Liver (tissue), 9 donors: ENCODE measurements around the gene RTEL1. TPM values are rescaled to one million over a fixed set of nuclear protein-coding genes. Genes with fewer than 3 reads are reported as not detected.

Experiments used
- DNase-seq: peaks from one replicate; pipeline ENCODE4 v3.0.0-alpha.2; 2017; ENCODE audit warnings: low spot score
- H3K27ac ChIP-seq, 2 donors: one replicate each; pipeline ENCODE4 v1.7.0; 2013; ENCODE audit warnings: inconsistent platforms in 2 of 2, low read length in 2 of 2, control low read depth in 1 of 2, low read depth in 1 of 2, mild to moderate bottlenecking in 1 of 2
- H3K27me3 ChIP-seq, 4 donors: one replicate each; pipeline versions ENCODE4 v1.6.1 to v1.7.0; 2013; ENCODE audit warnings: low read length in 3 of 4, inconsistent platforms in 1 of 4, mild to moderate bottlenecking in 1 of 4, moderate library complexity in 1 of 4; ENCODE audit not compliant: control insufficient read depth in 4 of 4, insufficient read depth in 4 of 4
- H3K36me3 ChIP-seq, 4 donors: one replicate each; pipeline versions ENCODE4 v1.6.1 to v1.7.0; 2013; ENCODE audit warnings: low read length in 3 of 4, mild to moderate bottlenecking in 3 of 4, low read depth in 1 of 4, moderate library complexity in 1 of 4; ENCODE audit not compliant: control insufficient read depth in 4 of 4, insufficient read depth in 3 of 4
- H3K4me1 ChIP-seq, 4 donors: one replicate each; pipeline versions ENCODE4 v1.6.1 to v1.7.0; 2013; ENCODE audit warnings: low read length in 3 of 4, mild to moderate bottlenecking in 3 of 4, moderate library complexity in 1 of 4; ENCODE audit not compliant: control insufficient read depth in 4 of 4, insufficient read depth in 4 of 4
- H3K4me3 ChIP-seq, 3 donors: one replicate each; pipeline versions ENCODE4 v1.6.1 to v1.7.0; 2013; ENCODE audit warnings: low read length in 3 of 3, control low read depth in 1 of 3, low read depth in 1 of 3, mild to moderate bottlenecking in 1 of 3
- H3K9ac ChIP-seq, 2 donors: one replicate each; pipeline ENCODE4 v1.7.0; 2013; ENCODE audit warnings: low read length in 2 of 2, mild to moderate bottlenecking in 2 of 2, moderate library complexity in 2 of 2, control low read depth in 1 of 2, low read depth in 1 of 2
- H3K9me3 ChIP-seq, 4 donors: one replicate each; pipeline versions ENCODE4 v1.6.1 to v1.7.0; 2013; ENCODE audit warnings: low read length in 3 of 4; ENCODE audit not compliant: control insufficient read depth in 4 of 4
- ATF3 ChIP-seq: IDR thresholded peaks from 2 replicates; pipeline ENCODE4 v1.6.1; 2016; ENCODE audit warnings: antibody characterized with exemption
- CTCF ChIP-seq: fragments of 150-350 bp; IDR thresholded peaks from 2 replicates; pipeline ENCODE4 v1.5.1; 2017; ENCODE audit warnings: improper control_type of control experiment, low read depth, low read length; ENCODE audit not compliant: missing input control
- EGR1 ChIP-seq, 2 donors: IDR thresholded peaks; 2 replicates each; pipeline ENCODE4 v1.6.1; 2016 to 2018; ENCODE audit warnings: antibody characterized with exemption in 2 of 2, low read depth in 2 of 2
- FOXA1 ChIP-seq: IDR thresholded peaks from 2 replicates; pipeline ENCODE4 v1.6.1; 2016; ENCODE audit warnings: antibody characterized with exemption
- FOXA2 ChIP-seq: IDR thresholded peaks from 2 replicates; pipeline ENCODE4 v1.6.1; 2016; ENCODE audit warnings: antibody characterized with exemption
- GABPA ChIP-seq, 2 donors: IDR thresholded peaks in 1 of 2; conservative IDR thresholded peaks in 1 of 2; 2 replicates each; pipeline ENCODE4 v1.6.1; 2016; ENCODE audit warnings: antibody characterized with exemption in 2 of 2, mild to moderate bottlenecking in 1 of 2, moderate library complexity in 1 of 2
- HNF4A ChIP-seq, 2 donors: conservative IDR thresholded peaks; 2 replicates each; pipeline ENCODE4 v1.6.1; 2016; ENCODE audit warnings: antibody characterized with exemption in 2 of 2, mild to moderate bottlenecking in 2 of 2
- HNF4G ChIP-seq: IDR thresholded peaks from 2 replicates; pipeline ENCODE4 v1.6.1; 2016; ENCODE audit warnings: antibody characterized with exemption
- JUND ChIP-seq, 2 donors: IDR thresholded peaks; 2 replicates each; pipeline ENCODE4 v1.6.1; 2016; ENCODE audit warnings: antibody characterized with exemption in 2 of 2
- MAX ChIP-seq: IDR thresholded peaks from 2 replicates; pipeline ENCODE4 v1.6.1; 2016; ENCODE audit warnings: antibody characterized with exemption
- NR2F2 ChIP-seq: IDR thresholded peaks from 2 replicates; pipeline ENCODE4 v1.6.1; 2016; ENCODE audit warnings: antibody characterized with exemption
- RAD21 ChIP-seq, 2 donors: IDR thresholded peaks; 2 replicates each; pipeline ENCODE4 v1.6.1; 2016; ENCODE audit warnings: antibody characterized with exemption in 2 of 2, mild to moderate bottlenecking in 2 of 2
- REST ChIP-seq: IDR thresholded peaks from 2 replicates; pipeline ENCODE4 v1.6.1; 2016; ENCODE audit warnings: antibody characterized with exemption, mild to moderate bottlenecking
- RXRA ChIP-seq, 2 donors: IDR thresholded peaks; 2 replicates each; pipeline ENCODE4 v1.6.1; 2017 to 2018; ENCODE audit warnings: antibody characterized with exemption in 2 of 2, mild to moderate bottlenecking in 1 of 2
- SP1 ChIP-seq: IDR thresholded peaks from 2 replicates; pipeline ENCODE4 v1.6.1; 2018; ENCODE audit warnings: antibody characterized with exemption, mild to moderate bottlenecking
- TAF1 ChIP-seq: conservative IDR thresholded peaks from 2 replicates; pipeline ENCODE4 v1.6.1; 2016; ENCODE audit warnings: antibody characterized with exemption, mild to moderate bottlenecking
- YY1 ChIP-seq: IDR thresholded peaks from 2 replicates; pipeline ENCODE4 v1.6.1; 2016; ENCODE audit warnings: antibody characterized with exemption, mild to moderate bottlenecking
- ZBTB33 ChIP-seq: IDR thresholded peaks from 2 replicates; pipeline ENCODE4 v1.6.1; 2016; ENCODE audit warnings: antibody characterized with exemption
- WGBS: extraction: QIAGEN DNeasy Blood & Tissue Kit; methylation state at CpG from one replicate; pipeline ENCODE4 v1.1.7; 2013; 5-methylcytosine and 5-hydroxymethylcytosine counted together
- polyA plus RNA-seq, 2 donors: library from polyadenylated mRNA; stranded (reverse) in 1 of 2; unstranded in 1 of 2; fragments of 200-250 nt in 1 of 2; fragments of >200 nt in 1 of 2; fragmentation: Nextera tagmentation in 1 of 2; extraction: Ambion mirVana in 1 of 2; gene quantifications; one replicate each; pipeline versions ENCODE4 v1.2.1 to v1.2.3, GENCODE V29; 2013 to 2015
- total RNA-seq, 2 donors: library from RNA; depleted of rRNA; stranded (reverse); fragments of >200 nt; gene quantifications; one replicate each; pipeline ENCODE4 v1.2.3, GENCODE V29; 2014
- donor health status: healthy.
- donor health status: healthy.
- donor health status: healthy.
- donor health status: healthy.
- donor health status: healthy.

RTEL1 gene
- total and polyA plus RNA-seq, 4 donors = 3.7 to 16.9 (median 7.4) TPM

GRCh38 chr20:63675681-63676368 lies 17.7 kb downstream of the RTEL1 start (continued):
- TF ChIP-seq REST = no peak
- TF ChIP-seq HNF4A (conservative IDR thresholded peaks at IDR 0.05) = no peak
- no peak for TF ChIP-seq EGR1 (IDR thresholded peaks at IDR 0.05; ENCODE audit: low read depth in 2 of 2)
- no peak for TF ChIP-seq YY1
- TF ChIP-seq JUND (IDR thresholded peaks at IDR 0.05) = no peak
- no peak for TF ChIP-seq FOXA2
- TF ChIP-seq FOXA1 = no peak
- TF ChIP-seq CTCF = no peak
- no peak for TF ChIP-seq MAX

- H3K9me3 ChIP-seq = no peaks in the 10 kb centered on the region
- no peak overlapping the region for H3K4me3 ChIP-seq
- no peak overlapping the region for H3K9ac ChIP-seq
- TF ChIP-seq SP1 (no peak), NR2F2 (no peak), EGR1 (IDR thresholded peaks at IDR 0.05; ENCODE audit: low read depth in 2 of 2) (no peak), RXRA (IDR thresholded peaks at IDR 0.05) (no peak), FOXA2 (no peak), RAD21 (IDR thresholded peaks at IDR 0.05) (no peak), GABPA (IDR thresholded peaks at IDR 0.05 in 1 of 2, conservative IDR thresholded peaks at IDR 0.05 in 1 of 2) (no peak), TAF1 (no peak), YY1 (no peak), JUND (IDR thresholded peaks at IDR 0.05) (no peak), ATF3 (no peak), CTCF (no peak), MAX (no peak), HNF4A (conservative IDR thresholded peaks at IDR 0.05) (no peak), ZBTB33 (no peak), REST (no peak), HNF4G (no peak), FOXA1 (no peak)
- H3K27ac ChIP-seq = no peak overlapping the region
- DNase-seq = no peak
- H3K4me1 ChIP-seq = no peaks in the 10 kb centered on the region
- H3K27me3 ChIP-seq = no peaks in the 10 kb centered on the region
- WGBS = 91% methylated on average over 13 of the region's 13 CpGs
- H3K36me3 ChIP-seq = peaks cover 0 to 34% (median 10%) of the 10 kb centered on the region in 4 donors
Observed at GRCh38 chr20:63678071-63678470, 20.0 kb downstream of the RTEL1 start.
